Measurements from ENCODE around the gene PIBF1. TPM values are rescaled to one million over a fixed set of nuclear protein-coding genes. Genes with fewer than 3 reads are reported as not detected.

Gene PIBF1
- total RNA-seq, 1 experiment from 2014 or later = 30.6 TPM

DNA sequence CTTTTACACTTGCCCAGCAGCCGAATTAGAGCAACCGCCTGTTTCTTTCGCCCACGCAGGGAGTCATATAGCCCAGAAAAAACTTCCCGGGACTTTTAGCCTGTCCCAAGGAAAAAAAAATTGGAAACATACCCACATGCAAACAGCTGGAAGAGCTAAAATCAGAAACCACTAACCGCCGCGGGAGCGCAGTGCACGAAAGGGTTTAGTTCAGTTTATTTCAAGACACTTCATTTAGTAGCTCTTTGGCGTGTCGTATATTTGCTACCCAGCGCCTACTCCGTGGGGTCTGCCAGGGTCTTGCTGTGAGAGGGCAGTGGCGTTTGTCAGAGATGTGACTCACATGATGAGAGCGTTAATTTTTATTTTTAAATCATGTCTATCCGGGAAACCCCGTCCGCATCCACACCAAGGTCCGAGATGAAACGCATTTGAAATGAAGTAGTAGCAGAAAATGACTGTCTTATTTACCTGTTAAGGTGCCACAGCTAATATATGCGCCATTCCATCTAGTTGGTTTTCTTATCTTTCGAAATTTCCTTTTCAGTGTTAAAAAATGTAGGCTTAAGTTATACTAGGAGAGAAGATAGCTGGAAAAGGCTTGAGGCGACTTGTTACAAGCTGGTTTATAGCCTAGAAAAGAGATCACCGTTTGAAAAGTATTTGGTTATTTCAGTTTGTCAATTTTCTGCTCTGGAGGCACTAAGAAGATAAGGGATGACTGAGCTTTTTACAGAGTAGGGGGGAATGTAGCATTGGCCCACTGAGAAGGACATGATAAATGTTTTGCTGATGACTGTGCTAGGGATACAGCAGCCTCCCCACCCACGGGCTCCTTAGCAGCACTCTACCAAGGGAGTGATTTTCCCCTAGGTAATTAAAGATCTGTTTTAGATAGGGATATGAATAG, 278.6 kb downstream of the PIBF1 start:
- intact Hi-C loops (cut with micrococcal nuclease; ENCODE audit: unreplicated experiment) = loop anchor here (2.0 to 10.0 kb wide), 2 partner anchors 274 to 648 kb away; no protein-coding TSS in a partner anchor
- no peak for TF ChIP-seq EZH2 (IDR thresholded peaks at IDR 0.05; ENCODE audit: borderline replicate concordance, low read depth, low read length, poor library complexity, severe bottlenecking)
- TF ChIP-seq, protein P1, sequence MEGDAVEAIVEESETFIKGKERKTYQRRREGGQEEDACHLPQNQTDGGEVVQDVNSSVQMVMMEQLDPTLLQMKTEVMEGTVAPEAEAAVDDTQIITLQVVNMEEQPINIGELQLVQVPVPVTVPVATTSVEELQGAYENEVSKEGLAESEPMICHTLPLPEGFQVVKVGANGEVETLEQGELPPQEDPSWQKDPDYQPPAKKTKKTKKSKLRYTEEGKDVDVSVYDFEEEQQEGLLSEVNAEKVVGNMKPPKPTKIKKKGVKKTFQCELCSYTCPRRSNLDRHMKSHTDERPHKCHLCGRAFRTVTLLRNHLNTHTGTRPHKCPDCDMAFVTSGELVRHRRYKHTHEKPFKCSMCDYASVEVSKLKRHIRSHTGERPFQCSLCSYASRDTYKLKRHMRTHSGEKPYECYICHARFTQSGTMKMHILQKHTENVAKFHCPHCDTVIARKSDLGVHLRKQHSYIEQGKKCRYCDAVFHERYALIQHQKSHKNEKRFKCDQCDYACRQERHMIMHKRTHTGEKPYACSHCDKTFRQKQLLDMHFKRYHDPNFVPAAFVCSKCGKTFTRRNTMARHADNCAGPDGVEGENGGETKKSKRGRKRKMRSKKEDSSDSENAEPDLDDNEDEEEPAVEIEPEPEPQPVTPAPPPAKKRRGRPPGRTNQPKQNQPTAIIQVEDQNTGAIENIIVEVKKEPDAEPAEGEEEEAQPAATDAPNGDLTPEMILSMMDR (conservative IDR thresholded peaks at IDR 0.05; ENCODE audit: low read depth, low read length) = no peak
- peak overlapping the region; percentile 65 for H3K4me3 ChIP-seq (ENCODE audit: low read depth, low read length, poor library complexity, severe bottlenecking)
- no peaks in the 10 kb centered on the region for H3K9me3 ChIP-seq (ENCODE audit: low read depth, low read length, poor library complexity, severe bottlenecking)
- no peaks in the 10 kb centered on the region for H3K27me3 ChIP-seq (replicated peaks; ENCODE audit: insufficient read depth, low read depth, low read length, poor library complexity)
- BruUV-seq (replicated peaks) = TSS peak; percentile 38
- ChIA-PET POLR2A (ENCODE audit: low non-redundant PET) (interaction anchor here (0.5 kb wide), 1 partner anchor 43 kb away, joined by 21 read pairs; no protein-coding TSS in a partner anchor), CTCF (interaction anchor here (0.6 to 0.7 kb wide), 5 partner anchors 38 to 885 kb away, joined by 3 to 12 read pairs (median 5); no protein-coding TSS in a partner anchor)
- peak; percentile 23 for DNase-seq (ENCODE audit: low spot score)
- no peaks in the 10 kb centered on the region for H3K36me3 ChIP-seq (ENCODE audit: insufficient read depth, low read length, poor library complexity, severe bottlenecking)
- H3K27ac ChIP-seq (ENCODE audit: low read depth, low read length, poor library complexity, severe bottlenecking) = no peak overlapping the region
- H3K4me1 ChIP-seq (ENCODE audit: insufficient read depth, low read length, poor library complexity, severe bottlenecking) = peaks cover 17% of the 10 kb centered on the region

DNA sequence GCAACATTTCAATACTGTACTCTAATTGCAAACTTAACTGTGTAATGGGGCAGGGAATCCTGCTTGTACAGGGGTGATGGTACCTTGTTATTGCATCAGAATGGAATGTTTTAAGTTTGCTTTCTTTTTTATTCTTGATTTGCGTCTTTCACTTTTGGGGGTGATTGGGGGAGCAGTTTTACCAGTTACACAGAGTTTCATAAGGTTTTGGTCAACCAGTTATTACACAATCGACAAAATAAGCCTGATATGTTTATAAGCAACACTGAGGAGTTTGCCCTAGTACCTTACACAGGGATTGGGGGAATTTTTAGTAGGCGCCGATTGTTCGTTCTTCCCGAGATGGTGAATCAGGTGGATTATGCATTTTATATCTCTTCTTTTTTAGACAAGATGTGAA, 279.5 kb downstream of the PIBF1 start:
- no peak for DNase-seq (ENCODE audit: low spot score)
- BruUV-seq (replicated peaks) = no TSS peak
- no peak for TF ChIP-seq EZH2 (IDR thresholded peaks at IDR 0.05; ENCODE audit: borderline replicate concordance, low read depth, low read length, poor library complexity, severe bottlenecking)
- TF ChIP-seq, protein P1 (conservative IDR thresholded peaks at IDR 0.05; ENCODE audit: low read depth, low read length) = no peak
- Histone ChIP-seq H3K27me3 (replicated peaks; ENCODE audit: insufficient read depth, low read depth, low read length, poor library complexity) (no peaks in the 10 kb centered on the region), H3K4me3 (ENCODE audit: low read depth, low read length, poor library complexity, severe bottlenecking) (peak overlapping the region; percentile 65), H3K9me3 (ENCODE audit: low read depth, low read length, poor library complexity, severe bottlenecking) (no peaks in the 10 kb centered on the region), H3K36me3 (ENCODE audit: insufficient read depth, low read length, poor library complexity, severe bottlenecking) (no peaks in the 10 kb centered on the region), H3K27ac (ENCODE audit: low read depth, low read length, poor library complexity, severe bottlenecking) (no peak overlapping the region), H3K4me1 (ENCODE audit: insufficient read depth, low read length, poor library complexity, severe bottlenecking) (peaks cover 9% of the 10 kb centered on the region)
- ChIA-PET CTCF (no interaction called here), POLR2A (ENCODE audit: low non-redundant PET) (no interaction called here)
- intact Hi-C loops (cut with micrococcal nuclease; ENCODE audit: unreplicated experiment) = loop anchor here (2.0 to 10.0 kb wide), 2 partner anchors 273 to 647 kb away; no protein-coding TSS in a partner anchor

DNA sequence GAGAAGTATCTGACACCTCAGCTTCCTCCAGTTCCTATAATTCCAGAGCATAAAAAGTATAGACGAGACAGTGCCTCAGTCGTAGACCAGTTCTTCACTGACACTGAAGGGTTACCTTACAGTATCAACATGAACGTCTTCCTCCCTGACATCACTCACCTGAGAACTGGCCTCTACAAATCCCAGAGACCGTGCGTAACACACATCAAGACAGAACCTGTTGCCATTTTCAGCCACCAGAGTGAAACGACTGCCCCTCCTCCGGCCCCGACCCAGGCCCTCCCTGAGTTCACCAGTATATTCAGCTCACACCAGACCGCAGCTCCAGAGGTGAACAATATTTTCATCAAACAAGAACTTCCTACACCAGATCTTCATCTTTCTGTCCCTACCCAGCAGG, 279.9 kb downstream of the PIBF1 start:
- BruUV-seq (replicated peaks) = no TSS peak
- no peaks in the 10 kb centered on the region for H3K27me3 ChIP-seq (replicated peaks; ENCODE audit: insufficient read depth, low read depth, low read length, poor library complexity)
- POLR2A ChIA-PET (ENCODE audit: low non-redundant PET) = no interaction called here

More for the DNA sequence above, 279.9 kb downstream of the PIBF1 start:
- no peaks in the 10 kb centered on the region for H3K9me3 ChIP-seq (ENCODE audit: low read depth, low read length, poor library complexity, severe bottlenecking)
- DNase-seq (ENCODE audit: low spot score) = no peak
- H3K27ac ChIP-seq (ENCODE audit: low read depth, low read length, poor library complexity, severe bottlenecking) = no peak overlapping the region
- H3K4me1 ChIP-seq (ENCODE audit: insufficient read depth, low read length, poor library complexity, severe bottlenecking) = peaks cover 5% of the 10 kb centered on the region
- no peak overlapping the region for H3K4me3 ChIP-seq (ENCODE audit: low read depth, low read length, poor library complexity, severe bottlenecking)
- no peak for TF ChIP-seq EZH2 (IDR thresholded peaks at IDR 0.05; ENCODE audit: borderline replicate concordance, low read depth, low read length, poor library complexity, severe bottlenecking)
- TF ChIP-seq, protein P1 (conservative IDR thresholded peaks at IDR 0.05; ENCODE audit: low read depth, low read length) = no peak
- intact Hi-C loops (cut with micrococcal nuclease; ENCODE audit: unreplicated experiment) = loop anchor here (2.0 to 10.0 kb wide), 2 partner anchors 273 to 647 kb away; no protein-coding TSS in a partner anchor
- no peaks in the 10 kb centered on the region for H3K36me3 ChIP-seq (ENCODE audit: insufficient read depth, low read length, poor library complexity, severe bottlenecking)
- CTCF ChIA-PET = no interaction called here

All from A673 (cell line).